CD4-positive, alpha-beta T cell (primary cell): Measurements from ENCODE around the gene FIZ1. TPM values are rescaled to one million over a fixed set of nuclear protein-coding genes. Genes with fewer than 3 reads are reported as not detected.
A peak's percentile ranks its signal among the peaks of the same experiment; 100 is the strongest.

ENCODE experiments used
- ATAC-seq: fragments of 200-7000 bp; cut with Tn5 transposase; one replicate; pipeline ENCODE4 v1.10.0; 2022; ENCODE audit warnings: mild to moderate bottlenecking; ENCODE audit not compliant: poor library complexity
- CTCF ChIA-PET: fragments of 350-600 bp; sonication (Branson Sonifier 250); formaldehyde crosslinking; loops from one replicate; lab custom pipeline; 2021; ENCODE audit warnings: antibody characterized with exemption, inconsistent platforms; lab: Charles Lee
- POLR2A ChIA-PET: fragments of 350-600 bp; sonication (Branson Sonifier 250); formaldehyde crosslinking; loops from one replicate; lab custom pipeline; 2021; ENCODE audit warnings: antibody characterized with exemption, inconsistent platforms; lab: Charles Lee
- DNase-seq, 14 experiments: peaks; one replicate each; pipeline ENCODE4 v3.0.0-alpha.2; 2013 to 2020; ENCODE audit warnings: mixed read lengths in 2 of 14
- H3K27ac ChIP-seq, 2 donors: one replicate each; pipeline versions ENCODE4 v1.5.1 to v1.7.0; 2013; ENCODE audit warnings: low read length in 2 of 2, low read depth in 1 of 2, mild to moderate bottlenecking in 1 of 2
- H3K27me3 ChIP-seq, 2 experiments: 1 replicate in 1 of 2; 2 replicates in 1 of 2; pipeline versions ENCODE4 v1.6.1 to v1.7.0; 2013; ENCODE audit warnings: low read length in 2 of 2, control low read depth in 1 of 2, mild to moderate bottlenecking in 1 of 2, moderate library complexity in 1 of 2; ENCODE audit not compliant: insufficient read depth in 2 of 2, control insufficient read depth in 1 of 2
- H3K36me3 ChIP-seq: one replicate; pipeline ENCODE4 v1.6.1; 2013; ENCODE audit warnings: low read length, control low read depth; ENCODE audit not compliant: insufficient read depth
- H3K4me1 ChIP-seq: one replicate; pipeline ENCODE4 v1.6.1; 2013; ENCODE audit warnings: low read length, control low read depth; ENCODE audit not compliant: insufficient read depth
- H3K4me3 ChIP-seq: one replicate; pipeline ENCODE4 v1.5.1; 2013; ENCODE audit warnings: mild to moderate bottlenecking, low read length, moderate library complexity
- H3K9me3 ChIP-seq, 2 experiments: 1 replicate in 1 of 2; 2 replicates in 1 of 2; pipeline versions ENCODE4 v1.6.1 to v1.7.0; 2013; ENCODE audit warnings: low read length in 2 of 2, mild to moderate bottlenecking in 2 of 2, control low read depth in 1 of 2, moderate library complexity in 1 of 2; ENCODE audit not compliant: control insufficient read depth in 1 of 2, insufficient read depth in 1 of 2
- H3K27ac Mint-ChIP-seq: one replicate; pipeline ENCODE4 v1.8.0; 2020; ENCODE audit warnings: mixed read lengths
- H3K27me3 Mint-ChIP-seq: one replicate; pipeline ENCODE4 v1.8.0; 2021; ENCODE audit warnings: mixed read lengths
- H3K36me3 Mint-ChIP-seq: one replicate; pipeline ENCODE4 v1.8.0; 2021; ENCODE audit warnings: low read depth, mixed read lengths
- H3K4me1 Mint-ChIP-seq: one replicate; pipeline ENCODE4 v1.8.0; 2021; ENCODE audit warnings: low read depth, mixed read lengths
- H3K4me3 Mint-ChIP-seq: one replicate; pipeline ENCODE4 v1.8.0; 2020; ENCODE audit warnings: mild to moderate bottlenecking, mixed read lengths
- H3K9me3 Mint-ChIP-seq: one replicate; pipeline ENCODE4 v1.8.0; 2020; ENCODE audit warnings: mixed read lengths
- intact Hi-C, 2 experiments: fragments of 100-400 bp; cut with DNase I in 1 of 2; cut with micrococcal nuclease in 1 of 2; formaldehyde crosslinking; loops; one replicate each; pipeline versions ENCODE4 v1.15.1 to v1.9.0; 2023 to 2025; cut with DNase I, micrococcal nuclease
- total RNA-seq, 174 experiments: library from RNA in 2 of 174; stranded (reverse) in 2 of 174; gene quantifications; one replicate each; pipeline ENCODE4 v1.2.3 and lab custom pipeline; 2021 to 2026
- TF ChIP-seq, protein P1 (sequence below): fragments of 200-600 bp; IDR thresholded peaks from one replicate; pipeline ENCODE4 v1.8.0; 2022; ENCODE audit warnings: antibody characterized with exemption, mild to moderate bottlenecking

Gene FIZ1
- total RNA-seq, 2 experiments from 2014 or later = 5.5 to 7.3 TPM

- peak overlapping the region; percentile 63 for H3K4me3 Mint-ChIP-seq
- no peaks in the 10 kb centered on the region for H3K36me3 ChIP-seq
- intact Hi-C loops = loop anchor here (2.0 kb wide), 2 partner anchors 17 to 53 kb away; partner anchors contain the start of gene FIZ1 (in 1 of the 2)
- ATAC-seq = no peak
- no peak overlapping the region for H3K4me3 ChIP-seq
- H3K27me3 ChIP-seq = no peaks in the 10 kb centered on the region
- POLR2A ChIA-PET = interaction anchor here (1.1 to 2.7 kb wide), 3 partner anchors 18 to 174 kb away, joined by 4 to 18 read pairs (median 17); partner anchors contain the start of genes FIZ1, UBE2S and ZNF524
- TF ChIP-seq, protein P1, sequence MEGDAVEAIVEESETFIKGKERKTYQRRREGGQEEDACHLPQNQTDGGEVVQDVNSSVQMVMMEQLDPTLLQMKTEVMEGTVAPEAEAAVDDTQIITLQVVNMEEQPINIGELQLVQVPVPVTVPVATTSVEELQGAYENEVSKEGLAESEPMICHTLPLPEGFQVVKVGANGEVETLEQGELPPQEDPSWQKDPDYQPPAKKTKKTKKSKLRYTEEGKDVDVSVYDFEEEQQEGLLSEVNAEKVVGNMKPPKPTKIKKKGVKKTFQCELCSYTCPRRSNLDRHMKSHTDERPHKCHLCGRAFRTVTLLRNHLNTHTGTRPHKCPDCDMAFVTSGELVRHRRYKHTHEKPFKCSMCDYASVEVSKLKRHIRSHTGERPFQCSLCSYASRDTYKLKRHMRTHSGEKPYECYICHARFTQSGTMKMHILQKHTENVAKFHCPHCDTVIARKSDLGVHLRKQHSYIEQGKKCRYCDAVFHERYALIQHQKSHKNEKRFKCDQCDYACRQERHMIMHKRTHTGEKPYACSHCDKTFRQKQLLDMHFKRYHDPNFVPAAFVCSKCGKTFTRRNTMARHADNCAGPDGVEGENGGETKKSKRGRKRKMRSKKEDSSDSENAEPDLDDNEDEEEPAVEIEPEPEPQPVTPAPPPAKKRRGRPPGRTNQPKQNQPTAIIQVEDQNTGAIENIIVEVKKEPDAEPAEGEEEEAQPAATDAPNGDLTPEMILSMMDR = no peak
- H3K27ac Mint-ChIP-seq = peak overlapping the region; percentile 86
- H3K9me3 Mint-ChIP-seq = no peaks in the 10 kb centered on the region
- peaks cover 42% of the 10 kb centered on the region for H3K4me1 Mint-ChIP-seq
- CTCF ChIA-PET = interaction anchor here (1.3 to 4.7 kb wide), 2 partner anchors 17 to 50 kb away, joined by 3 to 19 read pairs; partner anchors contain the start of gene FIZ1
- H3K27ac ChIP-seq = no peak overlapping the region
- DNase-seq = no peak
- peaks cover 36% of the 10 kb centered on the region for H3K4me1 ChIP-seq
- H3K9me3 ChIP-seq = peaks cover 0 to 15% of the 10 kb centered on the region in 2 experiments
- H3K27me3 Mint-ChIP-seq = no peaks in the 10 kb centered on the region
- H3K36me3 Mint-ChIP-seq = peaks cover 18% of the 10 kb centered on the region
These were observed 17.5 kb downstream of the FIZ1 start for GRCh38 chr19:55581823-55582223.

GRCh38 chr19:55581145-55581822 lies 18.0 kb downstream of the FIZ1 start:
- Histone ChIP-seq H3K4me3 (peak overlapping the region; percentile 78), H3K4me1 (peaks cover 31% of the 10 kb centered on the region), H3K27ac (peak overlapping the region; percentile 49 to 52), H3K9me3 (peaks cover 0 to 15% of the 10 kb centered on the region in 2 experiments), H3K36me3 (no peaks in the 10 kb centered on the region), H3K27me3 (no peaks in the 10 kb centered on the region)
- ChIA-PET CTCF (interaction anchor here (0.9 to 4.7 kb wide), 3 partner anchors 18 to 51 kb away, joined by 3 to 19 read pairs (median 4); partner anchors contain the start of gene FIZ1), POLR2A (interaction anchor here (0.7 to 2.7 kb wide), 9 partner anchors 18 to 174 kb away, joined by 3 to 18 read pairs (median 4); partner anchors contain the start of genes FIZ1, UBE2S, ZNF524 and ZNF784)
- Mint-ChIP-seq H3K27ac (peak overlapping the region; percentile 86), H3K4me3 (peak overlapping the region; percentile 89), H3K9me3 (no peaks in the 10 kb centered on the region), H3K4me1 (peaks cover 36% of the 10 kb centered on the region), H3K27me3 (no peaks in the 10 kb centered on the region), H3K36me3 (peaks cover 21% of the 10 kb centered on the region)
- peak in 4 of 14 experiments; percentile 11 to 49 (median 41) for DNase-seq
- intact Hi-C loops = loop anchor here (2.0 kb wide), 2 partner anchors 18 to 54 kb away; partner anchors contain the start of gene FIZ1 (in 1 of the 2)
- TF ChIP-seq, protein P1 = no peak
- ATAC-seq = no peak

GRCh38 chr19:55580628-55581144 lies 18.6 kb downstream of the FIZ1 start, which contains the start of gene ZNF579:
TSS of gene ZNF579 (minus strand) at chr19:55580848. CDS start at chr19:55579639, 1,209 bp downstream.
- POLR2A ChIA-PET = interaction anchor here (0.7 to 2.7 kb wide), 9 partner anchors 19 to 173 kb away, joined by 3 to 18 read pairs (median 4); partner anchors contain the start of genes FIZ1, UBE2S, ZNF524 and ZNF784

More at GRCh38 chr19:55580628-55581144, 18.6 kb downstream of the FIZ1 start, which contains the start of gene ZNF579:
- ATAC-seq (peak; percentile 69), DNase-seq (peak; percentile 53 to 84 (median 66))
- peaks cover 0 to 15% of the 10 kb centered on the region in 2 experiments for H3K9me3 ChIP-seq
- Mint-ChIP-seq H3K27ac (peak within 1 kb of the TSS; percentile 86), H3K4me1 (peaks cover 31% of the 10 kb centered on the region), H3K36me3 (peaks cover 21% of the 10 kb centered on the region), H3K27me3 (no peaks in the 10 kb centered on the region), H3K9me3 (no peaks in the 10 kb centered on the region), H3K4me3 (peak within 1 kb of the TSS; percentile 89)
- intact Hi-C loops = loop anchor here (2.0 kb wide), 2 partner anchors 18 to 54 kb away; partner anchors contain the start of gene FIZ1 (in 1 of the 2)
- no peaks in the 10 kb centered on the region for H3K27me3 ChIP-seq
- no peaks in the 10 kb centered on the region for H3K36me3 ChIP-seq
- peak within 1 kb of the TSS; percentile 78 for H3K4me3 ChIP-seq
- peak within 1 kb of the TSS; percentile 52 to 69 for H3K27ac ChIP-seq
- CTCF ChIA-PET = interaction anchor here (0.9 to 4.7 kb wide), 3 partner anchors 18 to 52 kb away, joined by 3 to 19 read pairs (median 4); partner anchors contain the start of gene FIZ1
- TF ChIP-seq, protein P1 = no peak
- peaks cover 25% of the 10 kb centered on the region for H3K4me1 ChIP-seq
